WERI-Rb-1 (cell line): Measurements from ENCODE around the gene ANXA3.

ENCODE experiments used
- DNase-seq: peaks from one replicate; pipeline ENCODE4 v3.0.0-alpha.2; 2020
- H3K27ac ChIP-seq: fragments of 250-450 bp; sonication (Bioruptor Pico); 2 replicates; pipeline ENCODE4 v1.5.1; 2020; ENCODE audit warnings: mild to moderate bottlenecking, moderate library complexity
- H3K27me3 ChIP-seq: fragments of 250-450 bp; sonication (Bioruptor Pico); 2 replicates; pipeline ENCODE4 v1.5.1; 2021; ENCODE audit warnings: mild to moderate bottlenecking, low read depth, moderate library complexity; ENCODE audit not compliant: insufficient read depth, severe bottlenecking
- H3K36me3 ChIP-seq: fragments of 250-450 bp; sonication (Bioruptor Pico); 2 replicates; pipeline ENCODE4 v1.5.1; 2020; ENCODE audit warnings: mild to moderate bottlenecking, moderate library complexity
- H3K4me3 ChIP-seq: 2 replicates; pipeline ENCODE4 v1.5.1; 2011; ENCODE audit warnings: low read depth, mild to moderate bottlenecking, control low read depth, low read length
- H3K9me3 ChIP-seq: fragments of 250-450 bp; sonication (Bioruptor Pico); 2 replicates; pipeline ENCODE4 v1.5.1; 2021; ENCODE audit warnings: mild to moderate bottlenecking, moderate library complexity; ENCODE audit not compliant: severe bottlenecking
- TF ChIP-seq, protein P1 (sequence below): IDR thresholded peaks from 2 replicates; pipeline ENCODE4 v1.5.1; 2011; ENCODE audit warnings: low read depth, mild to moderate bottlenecking, control low read depth, inconsistent platforms, low read length

The ANXA3 gene

GRCh38 chr4:78599147-78599546, 47.6 kb downstream of the ANXA3 start:
- TF ChIP-seq, protein P1, sequence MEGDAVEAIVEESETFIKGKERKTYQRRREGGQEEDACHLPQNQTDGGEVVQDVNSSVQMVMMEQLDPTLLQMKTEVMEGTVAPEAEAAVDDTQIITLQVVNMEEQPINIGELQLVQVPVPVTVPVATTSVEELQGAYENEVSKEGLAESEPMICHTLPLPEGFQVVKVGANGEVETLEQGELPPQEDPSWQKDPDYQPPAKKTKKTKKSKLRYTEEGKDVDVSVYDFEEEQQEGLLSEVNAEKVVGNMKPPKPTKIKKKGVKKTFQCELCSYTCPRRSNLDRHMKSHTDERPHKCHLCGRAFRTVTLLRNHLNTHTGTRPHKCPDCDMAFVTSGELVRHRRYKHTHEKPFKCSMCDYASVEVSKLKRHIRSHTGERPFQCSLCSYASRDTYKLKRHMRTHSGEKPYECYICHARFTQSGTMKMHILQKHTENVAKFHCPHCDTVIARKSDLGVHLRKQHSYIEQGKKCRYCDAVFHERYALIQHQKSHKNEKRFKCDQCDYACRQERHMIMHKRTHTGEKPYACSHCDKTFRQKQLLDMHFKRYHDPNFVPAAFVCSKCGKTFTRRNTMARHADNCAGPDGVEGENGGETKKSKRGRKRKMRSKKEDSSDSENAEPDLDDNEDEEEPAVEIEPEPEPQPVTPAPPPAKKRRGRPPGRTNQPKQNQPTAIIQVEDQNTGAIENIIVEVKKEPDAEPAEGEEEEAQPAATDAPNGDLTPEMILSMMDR, result no peak
- Histone ChIP-seq H3K36me3 (no peaks in the 10 kb centered on the region), H3K27me3 (no peaks in the 10 kb centered on the region), H3K27ac (no peak overlapping the region), H3K4me3 (no peak overlapping the region), H3K9me3 (no peaks in the 10 kb centered on the region)
- no peak for DNase-seq

DNA sequence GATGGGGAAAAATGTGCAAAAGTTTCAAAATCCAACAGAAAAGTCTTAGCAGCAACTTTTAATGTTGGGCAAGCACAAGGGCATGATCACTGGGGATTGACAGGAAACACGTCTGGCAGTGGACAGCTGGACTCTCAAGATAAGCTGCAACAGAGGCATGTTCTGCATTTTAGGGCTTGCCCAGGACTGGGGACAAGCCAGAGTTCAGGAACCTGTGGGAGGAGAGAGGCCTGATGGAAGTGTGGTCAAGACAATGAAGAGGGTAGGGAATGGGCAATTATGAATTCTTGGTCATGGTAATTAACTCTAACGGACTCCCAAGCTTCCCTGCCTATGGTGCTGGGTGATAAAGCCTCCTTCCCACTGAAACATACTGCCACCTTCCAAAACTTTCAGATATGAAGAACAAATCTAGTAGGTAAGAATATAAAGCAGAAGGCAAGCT, 48.4 kb downstream of the ANXA3 start:
- TF ChIP-seq, protein P1, result no peak
- no peak overlapping the region for H3K27ac ChIP-seq
- no peak for DNase-seq
- H3K4me3 ChIP-seq, result no peak overlapping the region
- no peaks in the 10 kb centered on the region for H3K36me3 ChIP-seq
- no peaks in the 10 kb centered on the region for H3K27me3 ChIP-seq
- H3K9me3 ChIP-seq, result no peaks in the 10 kb centered on the region

- Histone ChIP-seq H3K9me3 (no peaks in the 10 kb centered on the region), H3K27ac (no peak overlapping the region), H3K36me3 (no peaks in the 10 kb centered on the region), H3K4me3 (no peak overlapping the region), H3K27me3 (no peaks in the 10 kb centered on the region)
- no peak for DNase-seq
- TF ChIP-seq, protein P1, result no peak
These were observed 49.4 kb downstream of the ANXA3 start for GRCh38 chr4:78601013-78601412.

DNA sequence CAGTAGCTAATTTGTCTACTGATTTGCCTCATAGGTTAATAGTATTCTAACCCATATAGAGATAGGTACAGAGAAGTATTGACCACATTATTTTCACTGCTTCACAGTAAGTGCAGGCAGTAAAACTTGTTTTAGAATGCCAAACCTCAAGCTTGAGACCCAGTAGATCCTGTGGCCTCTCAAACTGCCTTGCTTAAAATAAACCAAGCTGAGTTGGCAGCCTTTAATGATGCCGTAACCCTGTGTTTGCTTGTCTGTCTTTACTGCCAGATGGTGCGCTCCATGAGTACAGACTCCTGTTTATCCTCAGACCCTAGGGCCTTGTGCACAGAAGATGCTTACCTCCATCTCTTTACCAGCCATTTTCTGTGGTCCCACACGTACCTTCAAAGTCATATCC, 50.8 kb downstream of the ANXA3 start:
- DNase-seq, result no peak
- no peaks in the 10 kb centered on the region for H3K9me3 ChIP-seq
- H3K4me3 ChIP-seq, result no peak overlapping the region
- no peak overlapping the region for H3K27ac ChIP-seq
- TF ChIP-seq, protein P1, result no peak
- no peaks in the 10 kb centered on the region for H3K27me3 ChIP-seq
- H3K36me3 ChIP-seq, result no peaks in the 10 kb centered on the region

- Histone ChIP-seq H3K27ac (no peak overlapping the region), H3K27me3 (no peaks in the 10 kb centered on the region), H3K9me3 (no peaks in the 10 kb centered on the region), H3K4me3 (no peak overlapping the region), H3K36me3 (no peaks in the 10 kb centered on the region)
- DNase-seq, result no peak
- TF ChIP-seq, protein P1, result no peak
These were observed 51.8 kb downstream of the ANXA3 start for GRCh38 chr4:78603384-78603783.

GRCh38 chr4:78604988-78605387, 53.4 kb downstream of the ANXA3 start:
- no peak overlapping the region for H3K27ac ChIP-seq
- no peaks in the 10 kb centered on the region for H3K9me3 ChIP-seq
- no peaks in the 10 kb centered on the region for H3K36me3 ChIP-seq
- TF ChIP-seq, protein P1, result no peak
- H3K4me3 ChIP-seq, result no peak overlapping the region
- no peaks in the 10 kb centered on the region for H3K27me3 ChIP-seq
- no peak for DNase-seq
